WTC11 (cell line): ENCODE results near the gene UBAP1L. TPM values are rescaled to one million over a fixed set of nuclear protein-coding genes. Genes with fewer than 3 reads are reported as not detected.

Source experiments
- ARID4B ChIP-seq: sonication (generic); formaldehyde crosslinking; IDR thresholded peaks from 2 replicates; pipeline ENCODE4 v1.8.0; 2023; ENCODE audit warnings: missing genetic modification reagents, mild to moderate bottlenecking, borderline replicate concordance
- ESRRA ChIP-seq: sonication (generic); formaldehyde crosslinking; IDR thresholded peaks from 2 replicates; pipeline ENCODE4 v1.8.1; 2022; ENCODE audit warnings: mild to moderate bottlenecking, missing genetic modification reagents, borderline replicate concordance
- FOXJ3 ChIP-seq: sonication (generic); formaldehyde crosslinking; IDR thresholded peaks from 2 replicates; pipeline ENCODE4 v1.9.0; 2021; ENCODE audit warnings: missing genetic modification reagents, mild to moderate bottlenecking, borderline replicate concordance
- FOXP1 ChIP-seq: sonication (generic); formaldehyde crosslinking; IDR thresholded peaks from 2 replicates; pipeline ENCODE4 v1.8.0; 2022; ENCODE audit warnings: missing genetic modification reagents, mild to moderate bottlenecking, moderate library complexity, borderline replicate concordance
- GRHL2 ChIP-seq: fragments of 250-450 bp; sonication (Bioruptor Pico); IDR thresholded peaks from 2 replicates; pipeline ENCODE4 v1.8.0; 2022; ENCODE audit warnings: mild to moderate bottlenecking, moderate library complexity; ENCODE audit not compliant: insufficient replicate concordance, severe bottlenecking
- GTF2I ChIP-seq: fragments of 250-450 bp; sonication (Bioruptor Pico); conservative IDR thresholded peaks from 2 replicates; pipeline ENCODE4 v1.4.0; 2021; ENCODE audit warnings: mild to moderate bottlenecking
- IRF1 ChIP-seq: sonication (generic); formaldehyde crosslinking; IDR thresholded peaks from 2 replicates; pipeline ENCODE4 v1.8.0; 2023; ENCODE audit warnings: missing genetic modification reagents
- KAT7 ChIP-seq: sonication (generic); formaldehyde crosslinking; IDR thresholded peaks from 2 replicates; pipeline ENCODE4 v1.8.1; 2023; ENCODE audit warnings: missing genetic modification reagents, mild to moderate bottlenecking, borderline replicate concordance
- NFATC4 ChIP-seq: fragments of 250-450 bp; sonication (Bioruptor Pico); IDR thresholded peaks from 2 replicates; pipeline ENCODE4 v1.9.0; 2021; ENCODE audit warnings: mild to moderate bottlenecking
- NR3C1 ChIP-seq: sonication (generic); formaldehyde crosslinking; conservative IDR thresholded peaks from 2 replicates; pipeline ENCODE4 v1.8.1; 2023; ENCODE audit warnings: low read depth, mild to moderate bottlenecking, missing genetic modification reagents
- PRDM15 ChIP-seq: sonication (generic); formaldehyde crosslinking; IDR thresholded peaks from 2 replicates; pipeline ENCODE4 v1.8.0; 2022; ENCODE audit warnings: missing genetic modification reagents
- RELA ChIP-seq: sonication (generic); formaldehyde crosslinking; IDR thresholded peaks from 2 replicates; pipeline ENCODE4 v1.8.1; 2022; ENCODE audit warnings: missing genetic modification reagents, mild to moderate bottlenecking, borderline replicate concordance
- ZNF138 ChIP-seq: sonication (generic); formaldehyde crosslinking; conservative IDR thresholded peaks from 2 replicates; pipeline ENCODE4 v1.8.1; 2022; ENCODE audit warnings: mild to moderate bottlenecking, moderate library complexity, missing genetic modification reagents
- ZNF232 ChIP-seq: sonication (generic); formaldehyde crosslinking; IDR thresholded peaks from 2 replicates; pipeline ENCODE4 v1.8.0; 2022; ENCODE audit warnings: mild to moderate bottlenecking, missing genetic modification reagents
- ZNF423 ChIP-seq: fragments of 250-450 bp; sonication (Bioruptor Pico); IDR thresholded peaks from 2 replicates; pipeline ENCODE4 v2.1.2; 2022; ENCODE audit warnings: mild to moderate bottlenecking, moderate library complexity
- total RNA-seq: library from RNA; stranded (reverse); gene quantifications from 3 replicates; pipeline ENCODE4 v1.2.3, GENCODE V29; 2021
- TF ChIP-seq, protein P1 (sequence below): fragments of 250-450 bp; sonication (Bioruptor Pico); conservative IDR thresholded peaks from 2 replicates; pipeline ENCODE4 v1.9.0; 2021; ENCODE audit warnings: mild to moderate bottlenecking
- TF ChIP-seq, protein P2 (sequence below): sonication (generic); formaldehyde crosslinking; conservative IDR thresholded peaks from 2 replicates; pipeline ENCODE4 v1.8.1; 2022; ENCODE audit warnings: mild to moderate bottlenecking, missing genetic modification reagents
- TF ChIP-seq, protein P3 (sequence below): fragments of 200-600 bp; IDR thresholded peaks from 2 replicates; pipeline ENCODE4 v1.8.0; 2022; ENCODE audit warnings: antibody characterized with exemption
- TF ChIP-seq, protein P4 (sequence below): fragments of 250-450 bp; sonication (Bioruptor Pico); IDR thresholded peaks from 2 replicates; pipeline ENCODE4 v2.1.2; 2022; ENCODE audit warnings: mild to moderate bottlenecking, moderate library complexity
- TF ChIP-seq, protein P5 (sequence below): fragments of 250-450 bp; sonication (Bioruptor Pico); IDR thresholded peaks from 2 replicates; pipeline ENCODE4 v1.9.0; 2021; ENCODE audit warnings: mild to moderate bottlenecking

The UBAP1L gene
- total RNA-seq, 1 experiment from 2014 or later, result 2.0 TPM

- TF ChIP-seq ARID4B (CRISPR knock-in tag) (no peak; the same call in 1 of the 2 replicates), ZNF423 (CRISPR knock-in tag) (peak; percentile 74), GRHL2 (CRISPR knock-in tag) (no peak), ESRRA (CRISPR knock-in tag) (no peak), FOXP1 (peak; percentile 66; the same call in 1 of the 2 replicates), NR3C1 (CRISPR knock-in tag) (no peak), IRF1 (CRISPR knock-in tag) (no peak), RELA (CRISPR knock-in tag) (0 out of 2 replicates have a peak, but pooled peaks have one; percentile 53), NFATC4 (CRISPR knock-in tag) (no peak), KAT7 (CRISPR knock-in tag) (no peak), GTF2I (CRISPR knock-in tag) (no peak), FOXJ3 (CRISPR knock-in tag) (no peak), PRDM15 (CRISPR knock-in tag) (no peak), ZNF138 (CRISPR knock-in tag) (no peak), ZNF232 (CRISPR knock-in tag) (no peak)
- TF ChIP-seq, protein P1, sequence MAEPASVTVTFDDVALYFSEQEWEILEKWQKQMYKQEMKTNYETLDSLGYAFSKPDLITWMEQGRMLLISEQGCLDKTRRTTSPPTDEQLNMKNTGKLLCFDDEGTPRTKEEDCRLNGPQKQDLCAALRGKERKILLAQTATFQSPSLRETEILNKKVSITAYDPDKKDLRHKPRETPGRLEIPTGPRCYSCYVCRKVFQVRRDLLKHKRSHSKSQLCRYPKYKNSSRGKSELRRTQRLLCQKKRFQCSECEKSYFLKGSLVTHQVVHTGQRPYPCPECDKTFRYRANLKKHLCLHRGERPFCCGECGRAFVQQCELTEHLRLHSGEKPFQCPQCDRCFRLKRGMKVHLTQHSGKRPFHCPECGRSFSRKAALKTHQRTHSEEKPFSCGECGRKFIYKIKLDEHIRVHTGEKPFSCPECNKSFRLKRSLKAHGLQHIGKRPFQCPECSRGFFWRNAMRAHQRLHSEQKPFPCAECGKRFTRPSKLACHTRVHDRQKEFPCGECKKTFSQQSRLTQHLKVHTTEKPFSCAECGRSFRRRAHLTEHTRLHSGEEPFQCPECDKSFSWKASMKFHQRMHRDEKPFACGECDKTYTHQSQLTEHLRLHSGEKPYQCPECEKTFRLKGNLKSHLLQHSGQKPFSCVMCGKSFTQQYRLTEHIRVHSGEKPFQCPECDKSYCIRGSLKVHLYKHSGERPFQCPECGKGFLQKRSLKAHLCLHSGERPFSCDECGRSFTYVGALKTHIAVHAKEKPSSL (CRISPR knock-in tag), result no peak
- TF ChIP-seq, protein P2, sequence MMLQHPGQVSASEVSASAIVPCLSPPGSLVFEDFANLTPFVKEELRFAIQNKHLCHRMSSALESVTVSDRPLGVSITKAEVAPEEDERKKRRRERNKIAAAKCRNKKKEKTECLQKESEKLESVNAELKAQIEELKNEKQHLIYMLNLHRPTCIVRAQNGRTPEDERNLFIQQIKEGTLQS, result no peak
- TF ChIP-seq, protein P3, sequence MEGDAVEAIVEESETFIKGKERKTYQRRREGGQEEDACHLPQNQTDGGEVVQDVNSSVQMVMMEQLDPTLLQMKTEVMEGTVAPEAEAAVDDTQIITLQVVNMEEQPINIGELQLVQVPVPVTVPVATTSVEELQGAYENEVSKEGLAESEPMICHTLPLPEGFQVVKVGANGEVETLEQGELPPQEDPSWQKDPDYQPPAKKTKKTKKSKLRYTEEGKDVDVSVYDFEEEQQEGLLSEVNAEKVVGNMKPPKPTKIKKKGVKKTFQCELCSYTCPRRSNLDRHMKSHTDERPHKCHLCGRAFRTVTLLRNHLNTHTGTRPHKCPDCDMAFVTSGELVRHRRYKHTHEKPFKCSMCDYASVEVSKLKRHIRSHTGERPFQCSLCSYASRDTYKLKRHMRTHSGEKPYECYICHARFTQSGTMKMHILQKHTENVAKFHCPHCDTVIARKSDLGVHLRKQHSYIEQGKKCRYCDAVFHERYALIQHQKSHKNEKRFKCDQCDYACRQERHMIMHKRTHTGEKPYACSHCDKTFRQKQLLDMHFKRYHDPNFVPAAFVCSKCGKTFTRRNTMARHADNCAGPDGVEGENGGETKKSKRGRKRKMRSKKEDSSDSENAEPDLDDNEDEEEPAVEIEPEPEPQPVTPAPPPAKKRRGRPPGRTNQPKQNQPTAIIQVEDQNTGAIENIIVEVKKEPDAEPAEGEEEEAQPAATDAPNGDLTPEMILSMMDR, result no peak
- TF ChIP-seq, protein P4, sequence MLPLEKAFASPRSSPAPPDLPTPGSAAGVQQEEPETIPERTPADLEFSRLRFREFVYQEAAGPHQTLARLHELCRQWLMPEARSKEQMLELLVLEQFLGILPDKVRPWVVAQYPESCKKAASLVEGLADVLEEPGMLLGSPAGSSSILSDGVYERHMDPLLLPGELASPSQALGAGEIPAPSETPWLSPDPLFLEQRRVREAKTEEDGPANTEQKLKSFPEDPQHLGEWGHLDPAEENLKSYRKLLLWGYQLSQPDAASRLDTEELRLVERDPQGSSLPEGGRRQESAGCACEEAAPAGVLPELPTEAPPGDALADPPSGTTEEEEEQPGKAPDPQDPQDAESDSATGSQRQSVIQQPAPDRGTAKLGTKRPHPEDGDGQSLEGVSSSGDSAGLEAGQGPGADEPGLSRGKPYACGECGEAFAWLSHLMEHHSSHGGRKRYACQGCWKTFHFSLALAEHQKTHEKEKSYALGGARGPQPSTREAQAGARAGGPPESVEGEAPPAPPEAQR (CRISPR knock-in tag), result no peak
- TF ChIP-seq, protein P5, sequence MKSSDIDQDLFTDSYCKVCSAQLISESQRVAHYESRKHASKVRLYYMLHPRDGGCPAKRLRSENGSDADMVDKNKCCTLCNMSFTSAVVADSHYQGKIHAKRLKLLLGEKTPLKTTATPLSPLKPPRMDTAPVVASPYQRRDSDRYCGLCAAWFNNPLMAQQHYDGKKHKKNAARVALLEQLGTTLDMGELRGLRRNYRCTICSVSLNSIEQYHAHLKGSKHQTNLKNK (CRISPR knock-in tag), result no peak
Observed at GRCh38 chr15:65067645-65068402, 47.2 kb downstream of the UBAP1L start, which contains the start of gene RASL12 (continued).
